ENCODE measurements around the gene CCDC134.

DNA sequence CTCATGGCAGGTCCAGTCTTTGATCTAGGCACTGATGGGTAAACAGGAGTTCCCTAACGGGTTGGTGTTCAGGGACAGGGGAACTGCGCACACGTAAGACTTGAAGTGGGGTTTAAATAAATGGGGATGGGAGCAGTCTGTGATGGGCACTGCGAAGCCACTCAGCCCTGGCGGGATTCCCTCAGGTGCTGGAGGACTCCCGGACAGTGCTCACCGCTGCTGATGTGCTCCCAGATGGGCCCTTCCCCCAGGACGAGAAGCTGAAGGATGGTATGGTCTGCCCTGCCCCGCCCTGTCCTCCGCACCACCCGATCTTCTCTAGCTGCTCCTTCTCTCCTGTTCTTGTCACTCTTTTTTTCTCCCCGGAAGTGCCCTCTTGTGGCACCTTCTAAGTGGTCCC lies 9.5 kb downstream of the CCDC134 start:
- TF ChIP-seq CTCF (IDR thresholded peaks at IDR 0.05; ENCODE audit: insufficient read depth, low read depth, low read length) (no peak), EZH2 (IDR thresholded peaks at IDR 0.05; ENCODE audit: insufficient read depth, low read length) (no peak)
